ENCODE results near the gene NEDD4. TPM values are rescaled to one million over a fixed set of nuclear protein-coding genes. Genes with fewer than 3 reads are reported as not detected.

The NEDD4 gene
- total RNA-seq, 1 donor from 2014 or later, result 28.4 TPM

- no peak for DNase-seq (ENCODE audit: low spot score)
Observed at GRCh38 chr15:56038015-56038414, 44.6 kb upstream of the NEDD4 start.

DNA sequence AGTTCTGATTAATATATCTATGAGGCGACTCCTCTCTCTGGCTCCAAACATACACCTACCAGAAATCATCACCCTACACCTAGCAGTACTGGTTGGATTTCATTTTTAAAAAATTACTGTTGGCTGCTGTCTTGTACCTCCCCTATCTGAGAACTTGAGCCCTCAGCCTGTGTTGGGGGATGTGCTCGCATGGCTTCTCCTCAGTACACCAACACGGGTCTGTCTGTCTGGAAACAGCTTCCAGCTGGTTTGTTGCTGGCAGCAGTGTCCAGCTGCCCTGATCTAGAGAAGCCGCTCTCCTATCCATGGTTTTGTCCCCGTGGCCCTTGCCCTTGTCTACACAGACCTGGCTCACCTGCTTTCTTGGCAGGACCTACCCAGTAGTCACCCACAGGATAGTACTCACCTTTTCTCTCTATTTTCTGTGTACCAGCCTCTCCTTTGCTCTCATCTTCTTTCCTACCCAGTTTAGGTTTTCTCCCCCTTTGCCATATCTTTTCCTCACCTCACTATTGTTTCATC lies 43.2 kb upstream of the NEDD4 start:
- DNase-seq (ENCODE audit: low spot score), result no peak
- no peak overlapping the region for H3K4me3 Mint-ChIP-seq (ENCODE audit: unreplicated experiment)
- H3K27ac Mint-ChIP-seq (ENCODE audit: unreplicated experiment), result no peak overlapping the region
- H3K27me3 Mint-ChIP-seq (ENCODE audit: low read depth), result no peaks in the 10 kb centered on the region
- no peaks in the 10 kb centered on the region for H3K36me3 Mint-ChIP-seq (ENCODE audit: low read depth)
- H3K4me1 Mint-ChIP-seq (ENCODE audit: low read depth), result peaks cover 18% of the 10 kb centered on the region
- H3K9me3 Mint-ChIP-seq (ENCODE audit: low read depth), result no peaks in the 10 kb centered on the region
- no peak for TF ChIP-seq CTCF (IDR thresholded peaks at IDR 0.05)

More at GRCh38 chr15:56038015-56038414, 44.6 kb upstream of the NEDD4 start:
- Mint-ChIP-seq H3K9me3 (ENCODE audit: low read depth) (no peaks in the 10 kb centered on the region), H3K27me3 (ENCODE audit: low read depth) (no peaks in the 10 kb centered on the region), H3K4me1 (ENCODE audit: low read depth) (peaks cover 18% of the 10 kb centered on the region), H3K27ac (ENCODE audit: unreplicated experiment) (no peak overlapping the region), H3K4me3 (ENCODE audit: unreplicated experiment) (no peak overlapping the region), H3K36me3 (ENCODE audit: low read depth) (no peaks in the 10 kb centered on the region)
- TF ChIP-seq CTCF (IDR thresholded peaks at IDR 0.05), result no peak

- H3K9me3 Mint-ChIP-seq (ENCODE audit: low read depth), result no peaks in the 10 kb centered on the region
- no peak overlapping the region for H3K27ac Mint-ChIP-seq (ENCODE audit: unreplicated experiment)
- H3K36me3 Mint-ChIP-seq (ENCODE audit: low read depth), result no peaks in the 10 kb centered on the region
- H3K27me3 Mint-ChIP-seq (ENCODE audit: low read depth), result no peaks in the 10 kb centered on the region
- no peak for TF ChIP-seq CTCF (IDR thresholded peaks at IDR 0.05)
- H3K4me3 Mint-ChIP-seq (ENCODE audit: unreplicated experiment), result no peak overlapping the region
- peaks cover 9% of the 10 kb centered on the region for H3K4me1 Mint-ChIP-seq (ENCODE audit: low read depth)
- no peak for DNase-seq (ENCODE audit: low spot score)
Observed at GRCh38 chr15:56035166-56035565, 41.8 kb upstream of the NEDD4 start.

DNA sequence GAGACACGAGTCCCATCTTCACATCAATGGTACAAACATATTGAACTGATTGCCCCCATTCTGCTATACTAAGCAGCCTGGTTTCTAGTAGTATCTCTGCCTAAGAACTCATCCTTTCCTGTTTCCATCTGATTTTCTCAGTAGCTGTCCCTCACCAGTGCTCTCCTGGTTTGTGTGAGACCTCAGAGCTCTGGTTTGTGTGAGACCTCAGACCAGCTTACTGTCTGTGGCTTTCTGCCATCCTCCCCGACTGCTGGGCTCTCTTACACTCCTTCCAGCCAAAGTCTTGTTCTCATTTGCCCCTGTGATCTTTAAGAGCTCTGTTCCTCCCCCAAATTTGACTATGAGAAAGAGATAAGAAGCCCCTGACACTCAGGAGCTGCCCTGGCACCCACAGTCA lies 41.1 kb upstream of the NEDD4 start:
- H3K27me3 Mint-ChIP-seq (ENCODE audit: low read depth), result no peaks in the 10 kb centered on the region
- H3K36me3 Mint-ChIP-seq (ENCODE audit: low read depth), result no peaks in the 10 kb centered on the region
- no peak overlapping the region for H3K27ac Mint-ChIP-seq (ENCODE audit: unreplicated experiment)
- DNase-seq (ENCODE audit: low spot score), result no peak
- peaks cover 3% of the 10 kb centered on the region for H3K4me1 Mint-ChIP-seq (ENCODE audit: low read depth)
- no peak overlapping the region for H3K4me3 Mint-ChIP-seq (ENCODE audit: unreplicated experiment)
- TF ChIP-seq CTCF (IDR thresholded peaks at IDR 0.05), result no peak
- no peaks in the 10 kb centered on the region for H3K9me3 Mint-ChIP-seq (ENCODE audit: low read depth)

GRCh38 chr15:56032373-56032772 lies 39.0 kb upstream of the NEDD4 start:
- Mint-ChIP-seq H3K4me3 (ENCODE audit: unreplicated experiment) (no peak overlapping the region), H3K27ac (ENCODE audit: unreplicated experiment) (no peak overlapping the region), H3K9me3 (ENCODE audit: low read depth) (no peaks in the 10 kb centered on the region), H3K4me1 (ENCODE audit: low read depth) (no peaks in the 10 kb centered on the region), H3K27me3 (ENCODE audit: low read depth) (no peaks in the 10 kb centered on the region), H3K36me3 (ENCODE audit: low read depth) (no peaks in the 10 kb centered on the region)
- no peak for DNase-seq (ENCODE audit: low spot score)
- TF ChIP-seq CTCF (IDR thresholded peaks at IDR 0.05), result no peak

All from chondrocyte (in vitro differentiated cells).